HG03442 (cell line): ENCODE results near the gene FOXA2.
A peak's percentile ranks its signal among the peaks of the same experiment; 100 is the strongest.

Source experiments
- ATAC-seq: cut with Tn5 transposase; IDR thresholded peaks from one replicate; pipeline ENCODE4 v1.9.1; 2021; ENCODE audit warnings: mild to moderate bottlenecking, moderate library complexity; ENCODE audit not compliant: unreplicated experiment

Gene FOXA2

GRCh38 chr20:22584922-22585785 lies 782 bp upstream of the FOXA2 start:
- ATAC-seq: no peak

- no peak for ATAC-seq
These were observed 425 bp downstream of the FOXA2 start for GRCh38 chr20:22583773-22584521.

GRCh38 chr20:22582964-22583772 lies 1.2 kb downstream of the FOXA2 start:
- no peak for ATAC-seq

- no peak for ATAC-seq
These were observed 1.9 kb downstream of the FOXA2 start for GRCh38 chr20:22582386-22582963.

GRCh38 chr20:22581437-22582385 lies 2.7 kb downstream of the FOXA2 start:
- ATAC-seq: no peak

- no peak for ATAC-seq
These were observed 4.4 kb downstream of the FOXA2 start for GRCh38 chr20:22579711-22580697.

- ATAC-seq: no peak
These were observed 5.3 kb downstream of the FOXA2 start for GRCh38 chr20:22579119-22579427.

GRCh38 chr20:22578221-22579118 lies 5.9 kb downstream of the FOXA2 start:
- ATAC-seq: no peak

- no peak for ATAC-seq
These were observed 6.7 kb downstream of the FOXA2 start for GRCh38 chr20:22577515-22578220.

GRCh38 chr20:22576733-22577514 lies 7.4 kb downstream of the FOXA2 start:
- no peak for ATAC-seq

GRCh38 chr20:22576273-22576672 lies 8.1 kb downstream of the FOXA2 start:
- no peak for ATAC-seq

- no peak for ATAC-seq
These were observed 8.6 kb downstream of the FOXA2 start for GRCh38 chr20:22575737-22576136.

GRCh38 chr20:22575087-22575721 lies 9.2 kb downstream of the FOXA2 start:
- peak; percentile 67 for ATAC-seq

GRCh38 chr20:22574545-22575086 lies 9.8 kb downstream of the FOXA2 start:
- no peak for ATAC-seq

GRCh38 chr20:22572491-22572890 lies 11.9 kb downstream of the FOXA2 start:
- ATAC-seq: no peak

- ATAC-seq: no peak
These were observed 12.3 kb downstream of the FOXA2 start for GRCh38 chr20:22572023-22572422.
